Measurements from ENCODE around the gene MFN1.

The MFN1 gene

DNA sequence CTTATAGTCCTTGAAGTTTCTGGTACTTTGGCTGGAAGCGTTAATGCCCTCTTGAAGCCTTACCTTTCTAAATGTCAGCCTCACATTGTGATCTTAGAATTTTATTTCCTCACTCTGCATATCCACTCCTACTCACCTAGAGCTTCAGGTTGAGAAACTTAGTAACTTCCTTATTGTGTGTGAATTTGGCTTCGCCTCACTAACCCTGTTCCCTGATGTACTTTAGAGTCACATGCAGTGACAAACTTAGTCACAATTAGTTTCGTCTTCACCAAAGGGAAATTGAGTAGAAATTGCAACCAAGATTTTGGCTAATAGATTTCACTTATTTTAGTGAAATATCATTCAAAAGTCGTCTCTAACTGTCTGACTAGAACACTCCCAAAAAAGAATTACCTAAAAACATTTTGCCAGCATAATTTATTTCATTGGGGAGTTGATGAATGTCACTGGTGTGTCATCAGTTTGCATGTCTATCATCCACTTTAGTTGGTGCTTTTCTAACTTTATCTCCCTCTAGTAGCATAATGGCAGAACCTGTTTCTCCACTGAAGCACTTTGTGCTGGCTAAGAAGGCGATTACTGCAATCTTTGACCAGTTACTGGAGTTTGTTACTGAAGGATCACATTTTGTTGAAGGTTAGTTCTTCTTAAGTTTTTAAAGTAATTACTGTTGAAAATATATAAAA, 960 bp downstream of the MFN1 start:
- no peak for DNase-seq

GRCh38 chr3:179355996-179356395, 8.5 kb downstream of the MFN1 start:
- DNase-seq: no peak

DNA sequence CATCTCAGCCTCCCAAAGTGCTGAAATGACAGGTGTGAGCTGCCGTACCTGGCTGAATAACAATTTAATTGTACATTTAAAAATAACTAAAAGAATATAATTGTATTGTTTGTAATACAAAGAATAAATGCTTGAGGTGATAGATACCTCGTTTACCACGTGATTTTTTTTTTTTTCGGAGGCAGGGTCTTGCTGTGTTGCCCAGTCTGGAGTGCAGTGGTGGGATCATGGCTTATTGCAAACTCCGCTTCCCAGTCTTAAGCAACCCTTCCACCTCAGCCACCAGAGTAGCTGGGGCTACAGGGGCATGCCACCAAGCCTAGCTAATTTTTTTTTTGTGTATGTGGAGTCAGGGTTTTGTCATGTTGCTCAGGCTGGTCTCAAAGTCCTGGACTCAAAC, 15.8 kb downstream of the MFN1 start:
- no peak for DNase-seq

- no peak for DNase-seq
Observed at GRCh38 chr3:179369621-179370020, 22.1 kb downstream of the MFN1 start.

- DNase-seq: no peak
Observed at GRCh38 chr3:179373938-179374337, 26.4 kb downstream of the MFN1 start.

GRCh38 chr3:179375091-179375999, 27.8 kb downstream of the MFN1 start:
- no peak for DNase-seq

- no peak for DNase-seq
Observed at GRCh38 chr3:179376474-179376873, 29.0 kb downstream of the MFN1 start.

DNA sequence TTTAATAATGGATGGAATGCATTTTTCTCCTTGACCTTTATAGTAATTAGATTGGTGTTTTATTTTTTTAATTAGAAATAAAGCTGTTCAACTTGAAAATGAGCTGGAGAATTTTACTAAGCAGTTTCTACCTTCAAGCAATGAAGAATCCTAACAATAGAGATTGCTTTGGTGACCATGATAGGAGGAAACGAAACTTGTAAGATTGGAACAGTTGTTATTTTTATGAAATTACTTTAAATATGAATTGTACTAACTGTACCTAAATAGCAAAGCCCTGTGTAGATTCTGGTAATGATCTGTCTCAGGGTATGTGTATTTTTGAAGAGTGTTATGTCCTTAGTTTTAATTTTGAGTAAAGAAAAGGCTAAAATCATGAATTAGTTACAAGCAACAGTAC, 44.4 kb downstream of the MFN1 start:
- no peak for DNase-seq

DNA sequence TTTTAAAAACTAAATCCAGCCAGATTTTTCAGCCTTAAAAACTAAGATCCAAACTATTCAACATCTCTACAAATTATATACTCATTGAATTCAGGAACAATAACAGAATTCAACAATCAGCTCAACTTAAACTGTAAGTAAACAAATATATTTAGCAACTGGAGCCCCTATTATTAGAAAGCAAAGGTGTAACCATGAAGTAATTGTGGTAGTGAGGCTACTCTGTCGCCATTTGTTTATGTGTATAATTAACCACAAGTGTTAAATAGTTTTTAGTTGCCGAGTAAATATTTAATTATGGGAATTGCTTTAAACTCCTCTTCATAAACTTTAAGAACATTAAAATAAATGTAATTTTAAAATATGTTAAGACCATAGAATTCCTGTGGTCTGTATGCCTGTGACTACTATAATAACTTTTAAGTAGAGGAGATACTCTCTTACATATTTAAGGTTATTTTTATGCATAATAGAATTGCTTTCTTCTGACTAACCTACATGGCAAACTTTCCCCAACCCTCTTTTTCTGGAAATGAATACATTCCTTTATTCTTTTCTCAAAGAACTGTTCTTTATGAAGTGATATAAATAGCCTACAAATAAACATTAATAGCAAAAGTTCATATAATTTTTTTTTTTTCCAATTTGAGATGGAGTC, 51.2 kb downstream of the MFN1 start:
- DNase-seq: no peak

DNA sequence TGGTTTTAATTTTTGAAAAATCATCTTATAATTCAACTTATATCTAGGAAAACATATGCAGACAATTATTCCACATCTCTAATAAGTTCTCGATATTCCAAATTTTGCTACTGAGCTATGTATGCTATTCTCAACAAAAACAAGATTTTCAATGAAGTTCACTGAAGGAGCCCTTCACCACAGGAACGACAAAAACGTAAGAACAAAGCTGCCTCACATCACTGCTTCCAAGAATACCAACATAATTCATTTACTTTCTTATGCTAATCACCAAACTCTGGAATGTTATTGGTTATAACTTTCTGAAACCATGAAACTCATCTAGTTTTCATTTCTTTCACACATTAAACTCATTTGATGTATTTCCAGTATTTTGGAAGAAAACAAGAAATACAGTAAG, 54.1 kb downstream of the MFN1 start:
- no peak for DNase-seq

DNA sequence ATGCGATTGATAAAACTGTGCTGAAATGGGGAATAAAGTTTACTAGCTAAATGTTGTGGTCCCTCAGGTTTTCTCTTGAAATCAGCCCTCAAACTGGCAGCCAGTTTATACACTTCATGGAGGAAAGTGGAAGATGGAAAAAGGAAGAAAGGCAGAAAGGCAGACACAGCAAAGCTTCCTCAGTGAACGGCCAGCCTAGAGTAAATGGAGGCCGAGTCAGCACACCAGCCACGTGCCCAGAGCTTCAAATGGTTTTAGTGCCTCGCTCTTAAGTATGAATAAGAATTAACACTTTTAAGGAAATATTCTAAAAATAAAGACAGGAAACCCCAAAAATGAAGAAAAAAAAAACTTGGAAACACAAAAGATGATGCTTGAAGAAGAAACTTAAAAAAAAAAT, 55.5 kb downstream of the MFN1 start:
- DNase-seq: no peak

GRCh38 chr3:179404307-179404706, 56.8 kb downstream of the MFN1 start:
- no peak for DNase-seq

- DNase-seq: no peak
Observed at GRCh38 chr3:179410331-179410730, 62.8 kb downstream of the MFN1 start.

- DNase-seq: no peak
Observed at GRCh38 chr3:179410999-179411398, 63.5 kb downstream of the MFN1 start.

DNA sequence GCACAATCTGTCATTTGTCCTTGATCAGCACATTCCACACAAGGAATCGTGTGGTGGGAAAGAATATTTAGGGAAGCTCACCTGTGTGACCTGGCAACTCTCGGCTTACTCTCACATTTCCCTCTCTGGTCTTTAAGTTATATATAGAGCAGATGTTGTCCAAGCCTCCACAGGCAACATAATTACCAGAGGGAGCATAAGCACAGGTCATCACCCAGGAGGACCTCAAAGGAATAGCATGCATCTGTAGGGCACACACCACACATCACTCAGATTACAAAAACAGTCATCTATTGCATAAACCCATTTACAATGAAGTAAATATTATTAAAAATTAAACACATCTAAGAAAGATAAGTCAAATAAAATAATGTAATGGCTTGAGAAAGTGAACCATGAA, 67.3 kb downstream of the MFN1 start:
- no peak for DNase-seq

DNA sequence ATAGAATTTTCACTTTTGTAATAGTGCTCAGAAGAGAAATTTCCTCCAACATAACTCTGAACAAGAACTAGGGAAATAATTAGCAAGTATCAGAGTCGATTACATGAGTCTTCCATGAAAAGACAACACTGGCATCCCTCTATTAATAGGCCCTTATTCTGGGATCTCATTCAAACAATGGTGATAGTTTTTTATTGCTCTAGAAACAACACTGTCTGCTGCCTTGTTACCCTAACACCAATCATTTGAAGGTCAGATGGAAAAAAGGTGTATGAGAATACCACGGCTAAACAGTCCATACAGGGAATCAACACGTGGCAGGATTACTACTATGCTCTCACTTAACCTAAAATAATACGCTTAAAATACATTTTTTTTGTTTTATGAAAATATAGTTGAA, 67.9 kb downstream of the MFN1 start:
- DNase-seq: no peak

DNA sequence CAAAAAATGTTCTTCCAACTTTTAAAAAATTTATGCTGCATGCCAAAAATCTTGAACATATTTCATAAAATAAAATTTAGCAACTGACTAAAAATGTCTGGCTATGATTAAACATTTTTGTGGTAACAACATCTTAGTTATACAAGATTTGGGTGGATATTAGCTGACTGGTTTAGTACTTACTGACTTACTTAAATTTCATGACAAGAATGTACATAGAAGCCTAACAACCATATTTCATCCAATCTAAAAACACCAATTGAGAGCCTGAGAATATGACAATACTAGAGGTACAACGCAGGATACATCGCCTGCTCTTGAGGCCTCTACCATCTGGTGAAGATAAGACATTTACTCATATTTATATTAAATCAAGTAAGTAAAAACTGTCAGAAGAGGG, 69.2 kb downstream of the MFN1 start:
- DNase-seq: no peak

DNA sequence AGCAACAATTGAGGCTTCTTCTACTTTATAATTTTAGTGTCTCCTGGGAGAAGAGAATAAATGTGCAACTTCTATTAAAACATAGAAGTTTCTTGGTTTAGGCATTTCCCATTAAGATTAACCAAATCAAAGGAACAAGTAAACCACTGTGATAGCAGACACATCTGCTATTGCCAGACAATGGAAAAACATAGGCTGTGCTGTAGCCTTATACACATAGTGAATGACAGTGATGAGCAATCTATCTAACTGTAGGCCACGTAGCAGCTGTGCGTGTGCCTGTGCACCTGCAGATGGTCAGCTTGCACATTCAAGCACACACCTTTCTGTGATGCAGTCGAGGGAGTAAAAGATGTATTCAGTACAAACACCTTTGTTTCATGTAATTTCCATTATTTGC, 71.1 kb downstream of the MFN1 start:
- peak; percentile 59 for DNase-seq

GRCh38 chr3:179421500-179421899, 74.0 kb downstream of the MFN1 start:
- peak; percentile 16 for DNase-seq

DNA sequence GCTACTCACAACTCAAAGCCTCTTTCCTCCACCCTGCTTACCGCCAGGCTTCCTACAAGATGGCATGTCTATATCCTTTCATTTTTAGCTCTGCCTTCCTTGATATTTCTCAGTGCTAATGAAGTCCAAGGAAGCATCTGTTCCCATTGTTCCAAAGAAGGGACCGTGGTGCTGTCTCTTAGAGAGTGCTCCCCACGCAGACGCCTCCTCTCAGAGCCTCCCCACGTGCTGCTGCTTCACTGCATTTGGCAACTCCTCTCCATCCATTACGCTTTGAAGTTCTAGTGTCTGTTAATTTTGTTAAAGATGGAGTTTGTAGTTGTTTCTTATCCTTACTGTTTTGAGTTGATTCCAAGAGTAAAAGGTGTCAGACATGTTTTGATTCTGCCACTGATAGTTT, 77.6 kb downstream of the MFN1 start:
- DNase-seq: no peak

GRCh38 chr3:179428876-179429548, 81.5 kb downstream of the MFN1 start:
- no peak for DNase-seq

- DNase-seq: no peak
Observed at GRCh38 chr3:179430277-179430870, 82.9 kb downstream of the MFN1 start.

GRCh38 chr3:179432021-179432420, 84.5 kb downstream of the MFN1 start:
- DNase-seq: no peak
